ELR (cell line): ENCODE measurements around the gene TBC1D5.
"Not testable (repeated sequence)": the region's sequence is repeated elsewhere in the genome, so short reads cannot be mapped to it uniquely, and the experiment has no call there.

Source experiments
- DNase-seq: peaks from one replicate; pipeline ENCODE4 v3.0.0-alpha.2; 2015; ENCODE audit warnings: low read depth

Gene TBC1D5

GRCh38 chr3:17642474-17642873 lies 100.0 kb downstream of the TBC1D5 start:
- no peak for DNase-seq

GRCh38 chr3:17640466-17640865 lies 102.0 kb downstream of the TBC1D5 start:
- peak; percentile 64 for DNase-seq

GRCh38 chr3:17639765-17640164 lies 102.7 kb downstream of the TBC1D5 start:
- peak; percentile 94 for DNase-seq

GRCh38 chr3:17639257-17639656 lies 103.2 kb downstream of the TBC1D5 start:
- peak; percentile 88 for DNase-seq

GRCh38 chr3:17638356-17638755 lies 104.1 kb downstream of the TBC1D5 start:
- peak; percentile 10 for DNase-seq

- peak; percentile 35 for DNase-seq
Observed at GRCh38 chr3:17635675-17636074, 106.8 kb downstream of the TBC1D5 start.

GRCh38 chr3:17634964-17635363 lies 107.5 kb downstream of the TBC1D5 start:
- no peak for DNase-seq

- DNase-seq = no peak
Observed at GRCh38 chr3:17634201-17634600, 108.2 kb downstream of the TBC1D5 start.

GRCh38 chr3:17632401-17633100 lies 109.9 kb downstream of the TBC1D5 start:
- DNase-seq = peak; percentile 75

- DNase-seq = no peak
Observed at GRCh38 chr3:17631609-17632008, 110.8 kb downstream of the TBC1D5 start.

GRCh38 chr3:17629400-17629799 lies 113.0 kb downstream of the TBC1D5 start:
- DNase-seq = peak; percentile 10

- DNase-seq = no peak
Observed at GRCh38 chr3:17626395-17626794, 116.0 kb downstream of the TBC1D5 start.

- DNase-seq = no peak
Observed at GRCh38 chr3:17625133-17625532, 117.3 kb downstream of the TBC1D5 start.

GRCh38 chr3:17623464-17623863 lies 119.0 kb downstream of the TBC1D5 start:
- no peak for DNase-seq

- no peak for DNase-seq
Observed at GRCh38 chr3:17619968-17620367, 122.5 kb downstream of the TBC1D5 start.

GRCh38 chr3:17613017-17613416 lies 129.4 kb downstream of the TBC1D5 start:
- not testable (repeated sequence) for DNase-seq

- DNase-seq = no peak
Observed at GRCh38 chr3:17607905-17608304, 134.5 kb downstream of the TBC1D5 start.

GRCh38 chr3:17605934-17606333 lies 136.5 kb downstream of the TBC1D5 start:
- DNase-seq = no peak

- peak; percentile 92 for DNase-seq
Observed at GRCh38 chr3:17605032-17605431, 137.4 kb downstream of the TBC1D5 start.

- peak; percentile 82 for DNase-seq
Observed at GRCh38 chr3:17602126-17602525, 140.3 kb downstream of the TBC1D5 start.

GRCh38 chr3:17592956-17593355 lies 149.5 kb downstream of the TBC1D5 start:
- DNase-seq = no peak

- no peak for DNase-seq
Observed at GRCh38 chr3:17590465-17590864, 152.0 kb downstream of the TBC1D5 start.

- no peak for DNase-seq
Observed at GRCh38 chr3:17589888-17590287, 152.5 kb downstream of the TBC1D5 start.

- DNase-seq = no peak
Observed at GRCh38 chr3:17588422-17588821, 154.0 kb downstream of the TBC1D5 start.
